Glomerular visceral epithelial cell (primary cell): Measurements from ENCODE around the gene FFAR4.
A peak's percentile ranks its signal among the peaks of the same experiment; 100 is the strongest.
"Not testable (repeated sequence)": the region's sequence is repeated elsewhere in the genome, so short reads cannot be mapped to it uniquely, and the experiment has no call there.

ENCODE experiments used
- DNase-seq: peaks from one replicate; pipeline ENCODE4 v3.0.0-alpha.2; 2016; ENCODE audit errors: extremely low spot score

FFAR4 gene

GRCh38 chr10:93566435-93567276, at the start of gene FFAR4:
Gene FFAR4, plus strand, starts transcription at chr10:93566665. Its CDS starts 56 bp downstream, at chr10:93566721.
- DNase-seq = peak; percentile 25

- no peak for DNase-seq
These were observed 47.9 kb upstream of the FFAR4 start for GRCh38 chr10:93518531-93518930.

- no peak for DNase-seq
These were observed 31.2 kb upstream of the FFAR4 start for GRCh38 chr10:93535293-93535692.

- not testable (repeated sequence) for DNase-seq
These were observed 25.6 kb upstream of the FFAR4 start for GRCh38 chr10:93540871-93541270.

- peak; percentile 43 for DNase-seq
These were observed 24.8 kb upstream of the FFAR4 start for GRCh38 chr10:93541402-93542357.

- DNase-seq = peak; percentile 47
These were observed 24.1 kb upstream of the FFAR4 start for GRCh38 chr10:93542358-93542791.

GRCh38 chr10:93546995-93547394, 19.5 kb upstream of the FFAR4 start:
- not testable (repeated sequence) for DNase-seq

- no peak for DNase-seq
These were observed 18.9 kb upstream of the FFAR4 start for GRCh38 chr10:93547522-93547921.

- no peak for DNase-seq
These were observed 17.9 kb upstream of the FFAR4 start for GRCh38 chr10:93548376-93549071.

GRCh38 chr10:93550606-93551005, 15.9 kb upstream of the FFAR4 start:
- DNase-seq = no peak

GRCh38 chr10:93552780-93553179, 13.7 kb upstream of the FFAR4 start:
- no peak for DNase-seq

GRCh38 chr10:93553482-93554315, 12.8 kb upstream of the FFAR4 start:
- no peak for DNase-seq

GRCh38 chr10:93554316-93554663, 12.2 kb upstream of the FFAR4 start:
- DNase-seq = no peak

- DNase-seq = peak; percentile 62
These were observed 11.6 kb upstream of the FFAR4 start for GRCh38 chr10:93554760-93555432.

GRCh38 chr10:93559490-93559889, 7.0 kb upstream of the FFAR4 start:
- DNase-seq = no peak

- DNase-seq = no peak
These were observed 5.9 kb upstream of the FFAR4 start for GRCh38 chr10:93560541-93560940.

- no peak for DNase-seq
These were observed 1.0 kb upstream of the FFAR4 start for GRCh38 chr10:93565446-93565845.

GRCh38 chr10:93567277-93568104, 1.0 kb downstream of the FFAR4 start:
- no peak for DNase-seq

- no peak for DNase-seq
These were observed 1.6 kb downstream of the FFAR4 start for GRCh38 chr10:93568105-93568390.

GRCh38 chr10:93570383-93570782, 3.9 kb downstream of the FFAR4 start:
- DNase-seq = no peak
